Measurements from ENCODE around the gene PDE8B.

DNA sequence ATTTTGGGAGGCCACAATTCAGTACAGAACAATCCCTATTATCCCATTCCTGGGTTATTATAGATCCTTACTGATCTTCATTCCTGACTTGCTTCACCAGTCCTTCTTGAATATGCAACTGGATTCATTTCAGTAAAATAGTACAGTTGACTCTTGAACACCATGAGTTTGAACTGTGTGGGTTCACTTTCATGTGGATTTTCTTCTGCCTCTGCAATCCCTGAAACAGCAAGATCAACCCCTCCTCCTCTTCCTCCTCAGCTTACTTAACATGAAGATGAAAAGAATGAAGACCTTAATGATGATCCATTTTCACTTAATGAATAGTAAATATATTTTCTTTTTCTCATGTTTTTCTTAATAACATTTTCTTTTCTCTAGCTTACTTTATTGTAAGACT, 8.3 kb upstream of the PDE8B start:
- TF ChIP-seq, protein P1, sequence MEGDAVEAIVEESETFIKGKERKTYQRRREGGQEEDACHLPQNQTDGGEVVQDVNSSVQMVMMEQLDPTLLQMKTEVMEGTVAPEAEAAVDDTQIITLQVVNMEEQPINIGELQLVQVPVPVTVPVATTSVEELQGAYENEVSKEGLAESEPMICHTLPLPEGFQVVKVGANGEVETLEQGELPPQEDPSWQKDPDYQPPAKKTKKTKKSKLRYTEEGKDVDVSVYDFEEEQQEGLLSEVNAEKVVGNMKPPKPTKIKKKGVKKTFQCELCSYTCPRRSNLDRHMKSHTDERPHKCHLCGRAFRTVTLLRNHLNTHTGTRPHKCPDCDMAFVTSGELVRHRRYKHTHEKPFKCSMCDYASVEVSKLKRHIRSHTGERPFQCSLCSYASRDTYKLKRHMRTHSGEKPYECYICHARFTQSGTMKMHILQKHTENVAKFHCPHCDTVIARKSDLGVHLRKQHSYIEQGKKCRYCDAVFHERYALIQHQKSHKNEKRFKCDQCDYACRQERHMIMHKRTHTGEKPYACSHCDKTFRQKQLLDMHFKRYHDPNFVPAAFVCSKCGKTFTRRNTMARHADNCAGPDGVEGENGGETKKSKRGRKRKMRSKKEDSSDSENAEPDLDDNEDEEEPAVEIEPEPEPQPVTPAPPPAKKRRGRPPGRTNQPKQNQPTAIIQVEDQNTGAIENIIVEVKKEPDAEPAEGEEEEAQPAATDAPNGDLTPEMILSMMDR (conservative IDR thresholded peaks at IDR 0.05; ENCODE audit: low read depth in 2 of 2), result no peak
- TF ChIP-seq ZNF331 (CRISPR knock-in tag; IDR thresholded peaks at IDR 0.05; ENCODE audit: low read depth) (no peak), EZH2 (IDR thresholded peaks at IDR 0.05; ENCODE audit: low read depth, unreplicated experiment) (no peak), JUNB (IDR thresholded peaks at IDR 0.05; ENCODE audit: unreplicated experiment) (no peak), EZH2phosphoT487 (IDR thresholded peaks at IDR 0.05; ENCODE audit: unreplicated experiment) (no peak), POLR2AphosphoS5 (IDR thresholded peaks at IDR 0.05; ENCODE audit: low read depth) (no peak), STAT1 (IDR thresholded peaks at IDR 0.05; ENCODE audit: unreplicated experiment) (no peak), REST (IDR thresholded peaks at IDR 0.05; ENCODE audit: unreplicated experiment) (no peak), CREB1 (CRISPR knock-in tag; IDR thresholded peaks at IDR 0.05; ENCODE audit: low read depth) (no peak), ETS1 (IDR thresholded peaks at IDR 0.05) (no peak)

Measured in GM23338 (cell line).